Activated CD4-positive, alpha-beta T cell treated with anti-CD3 and anti-CD28 coated beads for 24 hours (primary cell): ENCODE measurements around the gene RBP5.

ENCODE experiments used
- DNase-seq, 2 donors: peaks; one replicate each; pipeline ENCODE4 v3.0.0-alpha.2; 2020; ENCODE audit warnings: low read depth in 2 of 2

The RBP5 gene

DNA sequence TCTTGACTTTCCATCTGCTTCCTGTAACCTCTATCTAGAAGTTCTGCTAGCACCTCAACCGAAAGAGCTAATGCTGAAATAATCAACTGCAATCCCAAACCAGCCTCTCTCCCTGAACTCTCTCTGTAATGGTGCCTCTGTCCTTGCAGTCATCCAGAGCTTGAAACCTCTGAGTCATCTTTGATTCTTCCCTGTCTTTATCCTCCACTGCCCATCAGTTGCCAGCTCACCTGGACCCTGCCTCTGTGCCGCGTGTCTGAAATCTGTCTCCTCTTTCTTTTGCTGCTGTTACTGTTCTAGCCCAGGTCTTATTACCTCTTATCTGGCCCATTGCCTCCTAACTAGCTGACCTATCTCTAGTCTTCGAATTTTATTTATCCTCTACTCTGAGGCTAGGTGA, 17.0 kb upstream of the RBP5 start:
- DNase-seq: no peak

DNA sequence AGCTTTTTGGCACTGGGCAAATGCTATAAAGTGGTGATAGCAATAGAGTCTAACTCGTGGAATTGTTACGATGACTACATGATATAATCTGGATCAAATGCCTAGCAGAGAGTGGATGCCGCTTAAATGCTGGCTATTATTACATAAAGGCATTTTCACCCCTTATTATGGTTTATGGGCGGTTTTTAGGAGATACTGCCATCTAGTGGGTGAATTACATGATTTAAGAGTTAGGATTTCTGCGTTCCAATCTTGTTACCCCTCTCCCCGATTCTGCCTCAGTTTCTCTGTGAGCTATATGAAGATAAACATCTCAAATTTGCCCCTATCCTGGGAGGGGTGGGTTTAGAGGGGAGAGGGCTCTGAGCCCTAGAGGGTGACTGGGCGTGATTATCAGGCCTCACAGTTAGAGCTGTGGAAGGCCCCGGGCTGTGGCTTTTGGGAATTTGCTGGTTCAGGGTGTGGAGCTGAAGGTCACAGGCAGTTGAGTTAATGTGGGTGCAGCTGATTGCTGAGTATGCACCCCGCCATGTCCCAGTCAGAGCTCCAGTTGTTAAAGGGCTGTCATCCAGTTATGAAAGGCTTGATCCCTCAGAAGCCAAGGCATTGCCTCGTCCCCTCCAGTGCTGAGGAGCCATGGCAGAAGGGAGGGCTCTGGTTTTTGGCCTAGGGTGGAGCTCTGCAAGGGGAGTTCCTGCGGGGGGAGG, 15.9 kb upstream of the RBP5 start:
- no peak for DNase-seq

DNA sequence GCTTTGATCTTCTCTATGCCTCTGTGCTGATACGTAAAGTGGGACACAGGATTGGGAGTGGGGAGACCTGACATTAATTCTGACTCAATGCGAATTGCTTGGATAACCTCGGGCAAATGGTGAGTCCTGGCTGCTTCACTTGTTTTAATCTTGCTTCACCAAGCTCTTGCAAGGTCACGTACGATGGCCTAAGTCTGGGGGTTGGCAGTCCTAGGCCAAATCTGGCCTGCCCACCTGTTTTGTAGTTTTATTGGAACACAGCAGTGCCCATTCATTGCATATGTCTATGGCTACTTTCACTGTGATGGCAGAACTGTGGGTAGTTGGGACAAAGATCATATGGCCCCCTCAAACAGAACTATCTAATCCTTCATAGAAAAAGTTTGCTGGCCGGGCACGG, 14.9 kb upstream of the RBP5 start:
- no peak for DNase-seq

DNA sequence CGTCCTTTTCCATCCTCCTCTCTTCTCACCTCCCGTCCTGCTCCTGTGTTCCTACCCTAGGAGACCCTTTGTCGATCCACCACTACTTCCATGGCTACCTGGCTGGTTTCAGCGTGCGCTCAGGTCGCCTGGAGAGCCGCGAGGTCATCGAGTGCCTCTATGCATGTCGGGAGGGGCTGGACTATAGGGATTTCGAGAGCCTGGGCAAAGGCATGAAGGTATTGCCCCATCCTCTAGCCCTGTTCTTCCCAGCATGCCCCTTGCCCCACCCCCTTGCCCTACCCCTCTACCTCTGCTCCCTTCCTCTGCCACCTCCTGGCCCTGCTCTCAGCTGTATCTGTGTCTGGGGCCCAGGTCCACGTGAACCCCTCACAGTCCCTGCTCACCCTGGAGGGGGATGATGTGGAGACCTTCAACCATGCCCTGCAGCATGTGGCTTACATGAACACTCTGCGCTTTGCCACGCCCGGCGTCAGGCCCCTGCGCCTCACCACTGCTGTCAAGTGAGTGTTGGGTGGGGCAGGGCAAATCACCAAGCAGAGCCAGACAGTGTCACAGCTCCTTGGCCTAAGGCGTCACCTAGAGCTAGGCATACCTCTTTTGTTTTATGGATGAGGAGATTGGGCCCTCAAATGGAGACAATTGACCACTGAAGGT, 14.2 kb upstream of the RBP5 start:
- no peak for DNase-seq

DNA sequence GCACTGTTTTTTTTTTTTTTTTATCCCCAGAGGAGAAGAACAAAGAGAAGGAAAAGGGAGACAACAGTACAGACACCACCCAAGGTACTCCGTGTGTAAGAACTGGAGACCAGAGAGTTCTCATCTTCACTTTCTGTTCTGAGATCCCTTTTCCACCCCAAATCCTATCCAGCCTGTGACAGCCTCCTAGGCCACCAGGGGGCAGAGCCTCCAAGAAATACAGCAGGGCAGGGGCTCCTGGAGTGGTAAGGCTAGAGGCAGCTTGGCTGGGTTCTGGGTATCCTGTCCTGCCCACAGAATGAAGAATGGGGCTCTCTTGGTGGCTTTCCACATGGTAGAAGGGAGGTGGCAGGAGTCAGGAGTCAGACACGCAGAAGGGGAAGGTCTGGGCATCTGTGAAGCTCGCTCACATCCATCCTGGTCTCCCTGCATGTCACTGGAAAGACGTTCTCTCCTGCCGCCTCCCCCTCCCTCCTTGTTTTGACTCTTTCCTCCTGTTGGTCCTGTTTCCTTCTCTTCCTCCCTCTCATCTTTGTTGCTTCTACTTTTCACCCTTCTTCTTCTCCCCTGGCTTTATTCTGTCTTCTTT, 13.5 kb upstream of the RBP5 start:
- peak; percentile 46 to 50 for DNase-seq

DNA sequence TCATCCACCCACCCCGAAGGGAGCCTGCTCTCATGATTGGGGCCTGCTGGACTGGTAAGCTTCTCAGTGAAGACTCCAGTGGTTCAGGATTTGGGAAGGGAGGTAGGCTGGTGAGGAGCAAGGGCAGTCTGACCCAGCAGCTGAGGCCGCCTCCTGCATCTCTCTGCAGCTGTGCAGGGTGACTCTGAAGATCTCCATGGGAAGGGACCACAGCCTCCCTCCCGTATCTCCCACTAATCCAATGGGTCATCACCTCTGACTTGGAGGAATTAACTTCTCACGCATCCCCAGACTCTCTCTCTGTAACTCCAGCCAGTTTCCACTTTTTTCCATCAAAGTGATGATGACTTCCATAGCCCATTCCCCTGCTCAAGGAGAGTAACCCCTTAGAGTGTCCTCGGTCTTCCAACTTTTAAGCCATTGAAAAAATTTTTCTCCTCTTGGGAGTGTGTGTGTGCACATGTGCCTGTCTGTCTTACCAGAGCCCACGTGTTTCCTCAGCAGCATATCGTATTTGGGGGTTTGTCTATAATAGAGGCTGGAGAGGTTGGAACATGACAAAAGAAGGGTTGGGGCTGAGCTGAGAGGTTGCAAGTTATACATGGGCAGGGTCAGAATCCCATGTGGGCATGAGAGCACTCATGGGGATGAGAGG, 12.8 kb upstream of the RBP5 start:
- DNase-seq: no peak

DNA sequence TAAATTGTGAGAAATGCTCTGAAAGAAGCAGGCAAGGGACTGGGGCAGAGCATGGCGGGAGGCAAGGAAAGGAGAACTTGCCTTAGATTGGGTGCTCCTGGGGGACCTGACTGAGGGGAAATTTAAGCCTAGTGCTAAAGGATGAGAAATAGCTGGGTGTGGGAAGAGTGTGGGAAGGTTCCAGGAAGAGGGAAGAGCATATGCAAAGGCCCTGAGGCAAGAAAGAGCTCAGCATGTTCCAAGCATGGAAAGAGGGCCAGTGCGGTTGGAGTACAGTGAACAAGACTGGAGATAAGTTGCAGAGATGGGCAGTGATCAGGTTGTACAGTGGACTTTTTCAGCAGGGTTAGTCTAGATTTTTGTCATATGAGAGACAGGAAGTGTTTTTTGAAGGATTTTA, 10.5 kb upstream of the RBP5 start:
- no peak for DNase-seq

DNA sequence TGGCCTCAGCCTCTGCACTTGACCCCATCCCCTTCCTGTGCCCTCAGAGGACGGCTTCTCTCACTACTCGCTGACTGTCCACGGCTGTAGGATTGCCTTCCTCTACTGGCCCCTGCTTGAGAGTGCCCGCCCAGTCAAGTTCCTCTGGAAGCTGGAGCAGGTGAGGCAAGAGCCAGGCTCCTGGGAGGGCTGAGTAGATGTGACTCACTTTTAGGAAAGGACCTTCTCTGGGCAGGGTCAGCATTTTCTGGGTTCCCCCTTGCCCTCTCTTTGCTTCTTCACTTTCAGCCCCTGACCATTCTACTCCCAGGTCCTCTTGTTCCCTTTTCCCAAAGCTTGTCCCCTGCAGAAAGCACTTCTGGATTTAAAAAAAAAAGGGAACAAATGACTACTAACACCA, 9.2 kb upstream of the RBP5 start:
- DNase-seq: no peak

DNA sequence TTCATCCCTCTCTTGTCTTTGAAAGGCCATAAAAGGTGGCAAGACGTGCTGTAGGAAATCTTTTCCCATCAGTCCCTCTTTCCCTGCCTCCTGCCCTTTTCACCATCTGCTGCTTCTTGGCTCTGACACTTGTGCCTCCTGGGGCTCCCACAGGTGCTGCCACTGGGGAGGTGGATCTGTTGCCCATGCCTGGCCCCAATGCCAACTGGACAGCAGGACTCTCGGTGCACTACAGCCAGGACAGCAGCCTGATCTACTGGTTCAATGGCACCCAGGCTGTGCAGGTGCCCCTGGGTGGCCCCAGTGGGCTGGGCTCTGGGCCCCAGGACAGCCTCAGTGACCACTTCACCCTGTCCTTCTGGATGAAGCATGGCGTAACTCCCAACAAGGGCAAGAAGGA, 8.0 kb upstream of the RBP5 start:
- DNase-seq: no peak

DNA sequence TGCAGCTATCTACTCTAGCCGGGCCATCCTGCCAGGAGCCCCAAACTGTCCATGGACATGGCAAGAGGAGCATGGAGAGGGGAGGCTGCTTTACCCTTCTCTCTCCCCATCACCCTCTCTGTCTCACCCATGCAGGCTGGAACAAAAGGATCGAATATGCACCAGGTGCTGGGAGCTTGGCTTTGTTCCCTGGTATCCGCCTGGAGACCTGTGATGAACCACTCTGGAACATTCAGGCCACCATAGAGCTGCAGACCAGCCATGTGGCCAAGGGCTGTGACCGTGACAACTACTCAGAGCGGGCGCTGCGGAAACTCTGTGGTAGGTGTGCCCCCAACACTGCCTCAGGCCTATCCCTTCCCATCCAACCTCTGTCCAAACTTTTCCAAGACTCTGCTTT, 7.4 kb upstream of the RBP5 start:
- no peak for DNase-seq

DNA sequence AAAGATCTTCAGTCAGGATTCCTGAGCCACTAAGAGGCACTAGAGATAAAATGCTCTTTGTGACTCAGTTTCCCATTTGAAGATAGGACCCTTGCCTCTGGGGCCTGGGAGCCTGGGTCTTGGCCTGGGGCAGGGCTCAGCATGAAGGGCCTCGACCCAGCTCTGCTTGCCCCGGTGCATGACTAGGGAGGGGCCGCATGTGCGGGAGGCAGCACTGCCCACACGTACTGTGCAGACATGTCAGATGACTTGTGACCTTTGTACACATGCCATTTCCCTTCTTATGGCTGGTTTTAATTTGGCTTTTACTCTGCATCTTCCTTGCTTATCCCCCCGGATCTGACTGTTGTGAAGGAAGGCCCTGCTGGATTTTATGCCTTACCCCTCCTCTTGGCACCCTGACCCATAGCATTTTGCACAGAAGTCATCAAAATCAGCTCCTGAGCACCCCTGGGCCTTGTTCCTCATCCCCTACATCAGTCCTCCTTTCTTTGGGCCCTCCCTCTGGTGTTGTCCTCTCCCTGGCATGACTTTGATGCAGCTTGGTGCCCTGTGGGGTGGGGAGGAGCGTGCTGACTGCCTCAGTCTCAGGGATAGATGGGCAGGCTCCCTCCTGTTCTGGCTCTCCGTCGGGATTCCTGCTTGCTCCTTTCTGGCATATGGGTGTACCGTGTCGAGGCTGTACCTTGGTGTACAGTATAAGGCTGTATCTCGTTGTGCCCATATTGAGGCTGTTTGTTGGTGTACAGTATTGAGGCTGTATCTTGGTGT, 5.9 kb upstream of the RBP5 start:
- no peak for DNase-seq

DNA sequence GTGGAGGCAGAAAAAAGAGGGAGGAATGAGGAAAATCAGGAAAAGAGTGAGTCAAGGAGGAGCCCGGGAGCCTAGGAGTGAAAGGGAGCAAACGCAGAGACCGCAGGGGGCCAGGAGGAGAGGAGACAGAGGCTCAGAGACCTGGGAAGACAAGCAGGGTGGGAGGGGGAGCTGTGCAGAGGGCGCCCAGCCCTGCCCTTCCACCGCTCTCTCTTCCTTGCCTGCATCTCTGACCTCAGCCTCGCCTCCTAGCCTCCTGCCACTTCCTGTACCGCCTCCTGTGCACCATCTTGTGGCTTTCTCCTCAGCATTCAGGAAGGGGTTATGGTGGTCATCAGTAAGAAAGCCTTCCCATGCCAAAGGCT, 2.8 kb upstream of the RBP5 start:
- DNase-seq: no peak

DNA sequence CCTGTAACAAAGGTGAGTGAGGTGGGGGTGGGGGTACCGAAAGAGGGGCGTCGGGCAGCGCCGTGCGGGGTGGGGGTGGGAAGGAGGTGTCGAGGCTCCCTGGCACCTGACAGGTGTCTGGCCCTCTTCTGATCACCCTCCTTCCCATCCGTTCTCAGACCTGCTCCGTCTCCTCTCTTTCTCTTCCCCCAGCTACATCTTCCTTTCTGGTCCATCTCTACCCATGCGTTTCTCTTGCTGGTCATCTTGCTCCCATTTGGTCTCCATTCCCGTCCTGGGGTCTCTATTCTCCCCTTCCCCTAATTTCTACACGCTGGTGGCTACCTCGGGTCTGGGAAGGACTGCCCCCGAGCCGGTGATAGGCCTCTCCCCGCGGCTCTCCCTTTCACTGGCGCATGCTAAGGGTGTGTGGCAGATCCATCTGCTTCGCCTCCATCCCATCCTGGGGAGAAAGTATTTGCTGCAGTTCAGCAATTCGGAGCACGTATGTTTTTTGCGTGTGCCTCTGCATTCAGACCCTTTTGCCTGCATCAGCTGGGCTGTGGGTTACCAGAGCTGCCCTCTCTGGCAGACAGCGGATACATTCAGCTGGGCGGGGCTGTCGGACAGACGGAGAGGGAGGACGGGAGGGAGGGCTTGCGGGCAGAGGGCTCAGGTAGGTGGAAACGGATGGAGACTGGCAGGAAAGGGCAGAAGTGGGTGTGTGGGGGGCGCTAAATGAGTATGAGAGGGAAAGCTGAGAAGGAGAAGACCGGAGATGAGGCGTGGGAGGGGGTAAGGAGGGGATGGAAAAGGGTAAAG, 2.2 kb upstream of the RBP5 start:
- DNase-seq: peak in 1 of 2 donors; percentile 46

DNA sequence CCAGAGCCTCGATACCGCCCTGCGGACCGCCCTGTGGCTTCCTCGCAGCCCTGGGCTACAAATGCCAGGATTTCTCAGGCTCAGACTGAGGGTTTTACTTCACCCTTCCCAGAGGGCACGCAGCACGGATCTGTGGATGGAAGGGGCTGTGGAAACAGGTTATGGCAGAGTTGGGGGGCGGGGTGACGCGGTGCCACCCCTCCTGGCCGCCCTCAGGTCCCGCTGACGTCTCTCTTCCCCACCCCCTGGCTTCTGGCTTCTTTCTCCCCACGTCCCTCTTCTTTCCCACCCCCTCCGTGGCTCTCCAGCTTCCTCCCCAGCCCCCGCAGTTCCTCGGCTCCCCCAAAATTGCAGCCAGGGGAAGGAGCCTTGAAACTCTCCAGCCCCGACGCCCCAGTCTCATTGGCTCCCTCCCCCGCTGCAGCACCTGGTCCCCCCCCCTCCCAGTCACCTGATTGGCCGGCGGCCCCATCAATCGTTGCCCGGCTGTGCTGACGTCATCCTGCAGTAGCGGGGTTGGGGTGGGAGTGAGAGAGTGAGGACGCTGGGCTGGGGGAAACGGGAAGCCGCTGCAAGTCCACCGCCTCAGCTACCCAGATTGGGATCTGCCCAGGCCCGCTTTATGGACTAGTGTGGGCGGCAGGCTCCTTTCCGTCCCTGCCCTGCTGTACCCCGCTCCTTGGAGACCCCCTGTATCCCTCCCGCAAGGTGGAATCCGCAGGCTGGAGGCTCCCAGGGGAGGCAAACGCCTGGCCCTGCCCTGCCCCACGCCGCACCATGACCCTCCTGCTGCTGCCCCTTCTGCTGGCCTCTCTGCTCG, 1.4 kb upstream of the RBP5 start, which contains the start of gene CLSTN3:
Gene CLSTN3 (plus strand): TSS at position 500 of the 820 bp plus-strand sequence. CDS start 278 bp downstream, at position 778.
- DNase-seq: peak; percentile 76 to 78

DNA sequence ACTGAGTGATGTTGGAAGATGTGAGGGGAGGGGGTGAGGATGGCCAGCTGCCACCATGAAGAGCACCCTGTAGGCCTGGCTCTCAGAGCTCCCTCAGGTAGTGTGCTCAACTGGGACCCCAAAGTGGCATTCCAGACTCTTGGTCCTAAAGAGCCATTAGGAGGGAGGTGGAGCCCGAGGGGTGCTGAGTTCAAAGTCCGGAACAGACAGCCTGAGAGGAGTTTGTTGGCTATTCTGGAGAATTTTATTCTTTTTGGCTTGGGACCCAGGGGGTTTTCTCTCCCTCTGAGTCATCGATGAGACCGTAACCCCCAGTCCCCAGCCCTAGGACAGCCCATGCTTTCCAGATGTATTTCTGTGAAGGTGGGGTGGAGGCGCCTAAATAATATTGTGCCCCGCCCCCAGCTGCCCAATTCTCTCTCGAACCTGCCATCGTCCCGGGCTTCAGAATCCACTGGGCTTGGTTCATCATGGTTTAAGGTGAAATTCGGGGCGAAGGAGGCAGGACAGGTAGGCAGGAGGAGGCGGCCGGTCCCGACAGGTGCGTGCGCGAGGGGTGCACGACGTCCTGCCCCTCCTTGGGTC, 690 bp upstream of the RBP5 start:
- DNase-seq: no peak

DNA sequence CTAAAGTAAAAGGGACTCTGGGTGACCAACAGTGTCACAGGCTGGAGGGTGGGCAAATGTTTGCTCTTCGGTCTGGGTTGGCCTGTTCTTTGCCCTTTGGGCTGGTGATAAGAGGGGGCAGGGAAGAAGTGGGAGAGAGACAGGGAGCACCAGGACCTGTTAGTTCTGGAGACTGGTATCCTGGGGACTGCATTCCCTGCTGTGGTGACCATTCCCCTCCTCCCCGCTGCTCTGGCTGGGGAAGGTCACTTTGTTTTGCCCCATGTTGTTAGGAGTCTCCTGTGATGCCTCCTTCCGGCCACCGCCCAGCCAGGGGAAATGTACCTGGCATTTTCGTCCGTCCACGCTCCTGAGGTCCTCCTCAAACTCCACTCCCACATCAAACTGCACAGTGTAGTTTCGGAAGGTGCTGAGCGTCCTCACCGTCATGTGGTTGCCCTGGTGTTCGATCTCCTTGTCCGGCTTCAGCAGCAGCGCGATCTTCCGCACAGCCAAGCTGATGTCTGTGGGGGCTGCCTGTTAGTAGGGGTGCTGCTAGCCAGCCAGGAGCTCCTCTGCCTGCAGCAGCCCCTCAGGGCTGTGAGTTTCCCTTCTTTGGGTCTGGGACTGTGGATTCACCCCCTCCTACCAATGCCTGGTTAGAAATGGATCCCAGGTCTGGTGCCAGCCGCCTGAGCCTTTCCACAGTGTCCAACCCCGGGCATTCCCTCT, 618 bp downstream of the RBP5 start:
- DNase-seq: no peak

DNA sequence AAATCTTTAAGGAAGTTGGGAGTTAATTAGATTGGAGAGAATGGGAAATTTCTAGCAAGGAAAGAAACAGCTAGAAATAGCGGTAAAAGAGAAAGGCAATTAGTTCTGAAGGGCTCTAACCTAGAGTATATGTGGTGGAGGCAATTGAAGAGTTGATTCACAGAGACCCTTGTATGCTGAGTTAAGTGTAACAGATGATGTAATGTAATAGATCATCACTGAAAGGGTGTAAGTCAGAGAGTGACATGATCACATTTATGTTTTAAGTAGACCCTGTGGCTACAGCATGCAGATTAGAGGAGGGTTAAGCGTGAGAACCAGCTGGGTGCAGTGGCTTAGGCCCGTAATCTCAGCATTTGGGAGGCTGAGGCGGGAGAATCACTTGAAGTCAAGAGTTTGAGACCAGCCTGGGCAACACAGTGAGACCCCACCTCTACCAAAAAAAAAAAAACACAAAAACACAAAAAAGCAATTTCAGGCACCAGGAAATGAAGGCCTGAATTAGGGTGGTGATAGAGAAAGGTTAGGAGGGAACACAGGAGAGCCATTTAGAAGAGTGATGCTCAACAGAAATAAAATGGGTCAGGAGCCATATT, 3.0 kb downstream of the RBP5 start:
- DNase-seq: no peak

DNA sequence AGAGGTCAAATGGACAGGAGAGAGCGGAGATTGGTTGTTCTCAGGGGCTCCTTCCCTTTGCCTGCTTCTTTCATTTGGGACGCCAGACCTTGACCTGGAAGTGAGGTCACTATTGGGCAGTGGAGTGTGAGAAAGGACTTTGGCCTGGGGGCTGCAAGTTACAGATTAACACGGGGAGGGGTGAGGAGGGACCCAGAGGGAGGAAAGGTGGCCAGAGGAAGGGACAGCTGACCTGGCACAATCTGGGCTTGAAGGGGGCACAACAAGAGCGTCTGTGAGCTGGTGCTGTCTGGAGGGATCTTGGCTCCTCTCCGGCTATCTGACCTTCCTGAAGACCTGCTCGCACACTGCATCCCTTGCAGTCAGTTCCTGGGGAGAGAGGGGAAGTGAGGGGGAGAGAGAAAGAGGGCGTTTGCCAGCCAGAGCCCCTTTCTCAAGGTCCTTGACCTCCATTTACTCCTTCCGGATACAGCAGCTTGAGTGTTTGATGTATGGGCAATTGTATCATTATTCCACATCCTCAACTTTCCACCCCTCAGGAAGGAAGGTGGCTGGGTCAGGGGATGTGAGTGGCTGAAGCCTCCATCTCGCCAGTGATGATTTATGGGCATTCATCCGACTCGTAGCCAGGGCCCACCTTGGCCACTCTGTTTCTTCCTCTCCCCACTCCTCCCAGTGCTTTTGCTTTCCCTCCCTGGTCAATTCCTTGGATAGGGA, 4.7 kb downstream of the RBP5 start:
- DNase-seq: no peak
